ENCODE results near the gene TXNDC2.
"Not testable (repeated sequence)": the region's sequence is repeated elsewhere in the genome, so short reads cannot be mapped to it uniquely, and the experiment has no call there.

TXNDC2 gene

DNA sequence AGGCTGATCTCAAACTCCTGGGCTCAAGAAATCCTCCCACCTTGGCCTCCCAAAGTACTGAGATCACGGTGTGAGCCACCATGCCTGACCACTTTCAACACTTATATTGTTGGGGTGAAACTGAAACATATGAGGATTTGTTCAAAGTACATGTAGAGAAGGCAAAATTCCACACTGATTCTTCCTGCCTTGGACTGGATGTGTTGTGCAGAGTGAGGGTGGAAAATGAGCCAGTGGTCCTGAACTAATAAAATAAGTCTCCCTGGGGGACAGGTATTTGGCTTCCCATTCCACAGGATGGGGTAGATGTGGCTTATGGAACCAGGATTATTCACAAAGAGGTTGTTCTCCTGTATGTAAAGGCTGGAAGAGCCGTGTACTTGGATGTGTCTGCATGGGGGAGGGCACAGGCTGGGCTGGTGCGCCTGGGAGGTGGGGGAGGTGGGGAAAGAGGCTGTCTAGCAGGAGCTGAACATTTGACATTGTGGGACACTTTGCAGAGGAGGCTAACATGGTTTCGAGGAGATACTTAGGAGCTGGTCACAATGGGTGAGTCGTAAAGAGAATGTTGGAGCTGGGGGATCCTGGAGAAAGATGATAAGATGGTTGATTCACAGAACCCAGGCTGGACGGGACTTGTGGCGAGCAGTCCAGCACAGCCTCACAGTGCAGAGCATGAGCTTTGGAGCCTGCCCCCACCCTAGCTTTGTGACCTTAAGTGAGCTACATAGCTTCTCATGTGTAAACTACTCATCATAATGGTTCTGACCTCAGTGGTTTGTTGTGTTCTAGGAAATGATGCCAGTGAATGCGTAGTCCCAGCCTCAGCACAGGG is at the start of gene TXNDC2:
Gene TXNDC2 (plus strand): TSS at position 804 of the 835 bp plus-strand sequence. CDS start 708 bp downstream, outside the sequence.
- DNase-seq (ENCODE audit: low read depth, low spot score), result no peak

DNA sequence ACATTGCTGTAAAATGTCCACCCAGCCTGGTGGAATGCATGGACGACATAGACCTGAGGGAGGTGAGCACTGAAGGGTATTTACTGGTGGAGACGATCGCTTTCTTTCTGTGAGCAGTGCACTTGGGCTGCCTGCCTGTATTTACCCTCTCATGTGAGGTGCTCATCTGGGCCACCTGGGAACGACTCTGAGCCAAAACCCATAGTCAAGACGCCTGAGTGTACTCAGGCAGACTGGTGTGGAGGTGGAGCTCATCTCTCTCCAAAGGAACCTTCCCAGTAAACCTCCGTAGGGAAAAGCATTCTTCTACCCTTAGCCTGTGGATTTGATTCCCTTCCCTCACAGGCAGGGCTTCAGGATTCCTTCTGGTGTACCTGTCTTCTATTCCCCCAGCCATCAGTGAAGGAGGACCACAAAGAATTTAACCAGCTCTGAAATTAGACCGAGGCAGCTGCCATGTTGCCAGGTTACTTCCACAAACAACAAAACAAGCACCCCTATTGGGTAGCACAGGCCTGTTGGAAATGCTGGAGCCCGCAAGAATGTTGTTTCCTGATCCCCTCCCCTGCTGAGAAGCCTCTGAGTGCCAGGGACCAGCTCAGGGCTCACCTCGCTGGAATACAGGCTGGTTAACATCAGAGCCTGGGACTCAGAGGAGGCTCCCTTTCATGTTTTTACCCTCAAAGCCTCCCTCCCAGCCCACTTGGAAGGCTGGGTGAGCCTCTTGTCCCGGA is 47.5 kb upstream of the TXNDC2 start:
- DNase-seq (ENCODE audit: low read depth, low spot score), result peak; percentile 91

- no peak for DNase-seq (ENCODE audit: low read depth, low spot score)
These were observed 46.6 kb upstream of the TXNDC2 start for GRCh38 chr18:9839211-9839610.

GRCh38 chr18:9839853-9840252 is 45.9 kb upstream of the TXNDC2 start:
- peak; percentile 43 for DNase-seq (ENCODE audit: low read depth, low spot score)

DNA sequence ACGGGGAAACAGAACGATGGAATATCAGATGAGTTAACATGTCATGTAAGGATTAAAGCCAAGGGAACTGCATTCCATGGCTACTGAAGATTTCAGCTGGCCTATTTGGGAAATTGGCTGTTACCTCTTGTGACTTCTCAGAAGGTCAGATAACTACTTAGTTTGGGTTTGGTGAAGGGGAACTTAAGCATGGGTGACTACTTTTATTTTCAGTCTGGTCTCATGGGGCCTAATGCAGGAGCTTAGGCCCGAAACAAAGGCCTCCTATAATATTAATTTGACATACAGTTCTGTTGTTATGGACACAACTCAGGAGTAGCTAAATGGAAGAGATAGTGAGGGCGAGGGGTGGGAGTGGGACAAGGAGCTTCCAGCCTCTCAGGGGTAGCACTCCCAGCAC is 44.0 kb upstream of the TXNDC2 start:
- no peak for DNase-seq (ENCODE audit: low read depth, low spot score)

DNA sequence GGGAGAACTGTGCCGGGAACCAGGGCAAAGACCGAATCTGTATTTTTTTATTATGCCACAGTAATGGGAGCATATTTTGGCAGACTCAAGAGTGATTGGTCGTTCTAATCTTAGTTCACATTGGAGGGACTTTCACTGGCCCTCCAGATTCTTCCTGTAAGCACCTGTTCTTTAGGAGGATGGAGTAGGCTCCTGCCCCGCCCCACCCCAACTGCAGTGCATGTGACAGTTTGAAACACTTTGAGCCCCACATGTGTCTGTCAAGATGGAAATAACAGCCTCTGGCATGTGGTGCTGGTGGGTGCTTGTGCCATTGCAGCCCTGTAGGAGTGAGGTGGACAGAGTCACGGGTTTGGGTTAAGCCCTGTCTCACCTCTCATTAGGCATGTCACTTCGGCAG is 43.3 kb upstream of the TXNDC2 start:
- no peak for DNase-seq (ENCODE audit: low read depth, low spot score)

DNA sequence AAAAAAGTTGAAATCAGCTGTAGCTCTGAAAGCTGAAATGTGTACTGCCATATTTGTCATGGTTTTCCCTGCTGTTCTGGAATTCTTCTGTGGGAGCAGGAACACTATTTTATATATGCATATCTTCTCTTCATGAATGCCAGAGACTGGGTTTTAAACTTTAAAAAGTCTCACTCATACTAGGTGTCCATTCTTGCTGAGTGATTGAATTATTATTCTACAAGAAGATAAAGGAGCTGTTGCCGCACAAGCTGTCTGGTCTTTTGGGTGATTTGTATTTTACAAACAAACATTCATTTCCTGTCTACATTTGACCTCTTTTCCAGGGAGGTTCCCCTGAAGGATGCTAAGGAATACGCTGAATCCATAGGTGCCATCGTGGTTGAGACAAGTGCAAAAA is 40.5 kb upstream of the TXNDC2 start:
- no peak for DNase-seq (ENCODE audit: low read depth, low spot score)

- no peak for DNase-seq (ENCODE audit: low read depth, low spot score)
These were observed 39.4 kb upstream of the TXNDC2 start for GRCh38 chr18:9846162-9846925.

DNA sequence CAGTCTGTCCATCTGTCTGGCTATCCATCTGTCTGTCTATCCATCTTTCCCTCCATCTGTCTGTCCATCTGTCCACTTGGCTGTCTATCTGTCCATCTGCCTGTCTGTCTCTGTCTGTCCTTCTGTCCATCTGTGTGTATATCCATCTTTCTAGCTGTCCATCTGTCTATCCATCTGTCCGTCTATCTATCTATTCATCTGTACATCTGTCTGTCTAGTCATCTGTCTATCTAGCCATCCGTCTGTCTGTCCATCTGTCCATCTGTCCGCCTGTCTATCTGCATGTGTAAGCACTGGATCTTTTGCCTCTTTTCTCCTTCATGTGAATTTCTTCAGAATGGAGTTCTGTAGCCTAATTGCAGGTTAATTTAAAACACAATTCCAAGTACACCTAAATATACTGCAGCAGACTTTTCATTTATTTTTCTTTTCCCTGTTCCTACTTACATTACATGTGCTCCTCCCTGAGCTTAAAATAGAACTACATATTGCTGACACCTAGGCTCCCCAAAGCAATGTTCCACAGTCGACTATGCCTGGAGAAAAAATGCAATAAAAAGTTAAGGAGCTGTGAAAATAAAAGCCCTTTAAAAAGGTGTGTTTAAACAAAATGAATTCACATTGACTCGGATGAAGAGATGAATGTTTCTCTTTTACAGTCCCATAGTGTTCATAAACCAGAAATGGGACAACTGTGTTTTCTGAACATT is 37.4 kb upstream of the TXNDC2 start:
- no peak for DNase-seq (ENCODE audit: low read depth, low spot score)

DNA sequence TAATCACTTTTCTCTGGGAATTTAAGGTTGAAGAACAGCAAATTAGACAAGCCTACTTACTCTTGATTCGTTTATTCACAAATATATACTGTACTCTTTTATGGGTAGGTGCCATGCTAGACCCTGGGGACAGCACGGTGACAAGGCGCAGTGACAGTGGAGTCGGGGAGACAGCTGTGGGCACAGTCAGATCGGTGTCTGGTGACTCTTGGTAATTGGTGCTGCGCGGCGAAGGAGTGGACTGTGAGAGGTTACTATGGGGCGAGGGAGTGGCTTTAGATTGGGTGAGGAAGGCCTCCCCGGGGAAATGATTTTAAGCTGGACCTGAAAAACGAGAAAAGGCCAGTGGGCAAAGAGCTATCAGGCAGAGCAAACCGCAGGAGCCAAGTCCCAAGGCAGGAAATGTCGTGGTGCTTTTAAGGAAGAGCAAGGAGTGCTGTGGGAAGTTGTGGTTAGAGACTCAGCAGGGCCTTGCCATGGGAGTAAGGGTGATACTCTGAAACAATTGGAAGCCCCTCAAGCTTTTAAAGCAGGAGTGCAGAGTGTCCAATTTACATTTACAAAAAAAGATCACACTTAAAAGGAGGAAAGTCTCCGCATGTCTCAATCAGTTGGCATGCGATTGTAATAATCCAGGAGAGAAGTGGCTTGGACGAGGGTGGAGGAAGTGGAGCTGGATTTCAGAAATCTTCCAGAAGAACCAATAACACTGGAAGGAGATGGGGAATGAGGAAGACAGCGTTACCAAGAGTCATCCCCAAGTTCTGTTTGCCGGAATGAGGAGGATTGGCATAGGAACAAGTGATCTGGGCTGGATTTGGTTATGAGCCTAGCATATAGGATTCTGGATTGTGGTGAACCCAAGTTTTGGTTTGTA is 36.1 kb upstream of the TXNDC2 start:
- DNase-seq (ENCODE audit: low read depth, low spot score), result peak; percentile 77

DNA sequence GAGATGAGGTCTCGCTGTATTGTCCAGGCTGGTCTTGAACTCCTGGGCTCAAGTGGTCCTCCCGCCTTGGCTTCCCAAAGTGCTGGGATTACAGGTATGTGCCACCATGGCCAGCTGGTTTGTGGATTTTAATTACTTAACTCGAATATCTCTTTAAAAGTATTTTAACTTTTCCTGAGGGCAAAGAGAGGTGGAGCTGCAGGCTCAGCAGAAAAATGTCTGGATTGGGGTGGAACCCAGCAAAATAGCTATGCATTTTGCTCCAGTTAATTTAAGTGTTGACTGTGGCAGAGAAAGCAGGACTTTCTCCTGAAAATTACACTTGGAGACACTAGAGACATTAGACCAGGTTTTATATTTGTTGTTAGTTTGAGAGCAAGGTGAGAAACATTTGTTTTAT is 35.5 kb upstream of the TXNDC2 start:
- DNase-seq (ENCODE audit: low read depth, low spot score), result no peak

- DNase-seq (ENCODE audit: low read depth, low spot score), result no peak
These were observed 34.3 kb upstream of the TXNDC2 start for GRCh38 chr18:9851511-9851910.

GRCh38 chr18:9852266-9853081 is 33.3 kb upstream of the TXNDC2 start:
- no peak for DNase-seq (ENCODE audit: low read depth, low spot score)

GRCh38 chr18:9854801-9855676 is 30.7 kb upstream of the TXNDC2 start:
- no peak for DNase-seq (ENCODE audit: low read depth, low spot score)

- no peak for DNase-seq (ENCODE audit: low read depth, low spot score)
These were observed 30.1 kb upstream of the TXNDC2 start for GRCh38 chr18:9855681-9856080.

DNA sequence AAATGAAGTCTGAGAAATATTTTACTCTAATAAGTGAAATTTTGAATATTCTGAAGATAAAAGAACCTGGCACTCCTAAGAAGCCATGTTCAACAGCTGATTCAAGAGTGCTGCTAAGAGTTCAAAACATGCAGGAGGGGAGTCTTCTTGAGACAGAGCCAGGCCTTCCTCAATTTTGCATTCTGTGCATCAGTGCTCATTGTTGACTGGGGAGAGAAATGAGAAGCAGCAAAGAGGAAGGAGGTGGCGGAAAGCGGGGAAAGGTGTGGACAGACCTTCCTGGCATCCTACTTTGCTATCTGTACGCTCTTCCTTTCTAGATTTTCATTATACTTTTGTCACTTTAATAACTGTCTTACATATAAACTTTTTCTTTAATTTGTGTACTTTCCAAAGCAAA is 29.7 kb upstream of the TXNDC2 start:
- no peak for DNase-seq (ENCODE audit: low read depth, low spot score)

DNA sequence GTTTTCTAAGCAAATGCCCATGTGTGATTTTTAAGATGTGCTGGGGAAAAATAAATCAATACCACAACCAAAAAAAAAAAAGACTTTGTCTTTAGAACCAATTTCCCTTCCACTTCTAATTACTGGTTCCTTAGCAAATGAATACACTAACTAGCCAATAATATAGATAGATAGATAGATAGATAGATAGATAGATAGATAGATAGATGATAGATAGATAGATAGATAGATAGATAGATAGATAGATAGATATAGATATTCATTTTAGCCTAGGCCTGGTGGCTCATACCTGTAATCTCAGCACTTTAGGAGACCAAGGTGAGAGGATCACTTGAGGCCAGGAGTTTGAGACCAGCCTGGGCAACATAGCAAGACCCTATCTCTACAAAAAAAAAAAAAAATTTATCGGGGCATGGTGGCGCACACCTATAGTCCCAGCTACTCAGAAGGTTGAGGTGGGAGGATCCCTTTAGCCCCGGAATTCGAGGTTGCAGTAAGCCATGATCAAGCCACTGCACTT is 28.2 kb upstream of the TXNDC2 start:
- not testable (repeated sequence) for DNase-seq (ENCODE audit: low read depth, low spot score)

GRCh38 chr18:9858642-9859041 is 27.1 kb upstream of the TXNDC2 start:
- no peak for DNase-seq (ENCODE audit: low read depth, low spot score)
